K562 (cell line): Measurements from ENCODE around the gene IGLON5. TPM values are rescaled to one million over a fixed set of nuclear protein-coding genes. Genes with fewer than 3 reads are reported as not detected.
A peak's percentile ranks its signal among the peaks of the same experiment; 100 is the strongest.

Experiments
- DIDO1 ChIP-seq: fragments of 450-650 bp; IDR thresholded peaks from 2 replicates; pipeline ENCODE4 v1.6.1; 2016; ENCODE audit warnings: low read depth, missing biosample characterization, missing genetic modification characterization
- GTF2B ChIP-seq: IDR thresholded peaks from 2 replicates; pipeline ENCODE4 v1.6.1; 2011; ENCODE audit not compliant: insufficient read length; ENCODE audit errors: extremely low read depth
- IRF2 ChIP-seq: sonication (generic); formaldehyde crosslinking; IDR thresholded peaks from 2 replicates; pipeline ENCODE4 v1.8.1; 2022; ENCODE audit warnings: mild to moderate bottlenecking, missing genetic modification reagents
- KHSRP ChIP-seq: fragments of 450-650 bp; IDR thresholded peaks from 2 replicates; pipeline ENCODE4 v1.6.1; 2017
- MAFK ChIP-seq: IDR thresholded peaks from 2 replicates; pipeline ENCODE4 v1.6.1; 2011; ENCODE audit warnings: low read length, improper control_type of control experiment
- MYBL2 ChIP-seq, 2 experiments: fragments of 450-650 bp in 1 of 2; sonication (generic) in 1 of 2; formaldehyde crosslinking in 1 of 2; IDR thresholded peaks; 2 replicates each; pipeline versions ENCODE4 v1.6.1 to v1.8.1; 2017 to 2022; ENCODE audit warnings: borderline replicate concordance in 1 of 2, inconsistent platforms in 1 of 2, low read depth in 1 of 2, mild to moderate bottlenecking in 1 of 2, missing genetic modification reagents in 1 of 2, moderate library complexity in 1 of 2
- MYNN ChIP-seq, 2 experiments: sonication (generic); formaldehyde crosslinking in 1 of 2; IDR thresholded peaks; 2 replicates each; pipeline versions ENCODE4 v1.5.0 to v1.6.1; 2016 to 2020; ENCODE audit warnings: antibody characterized with exemption in 1 of 2, missing genetic modification reagents in 1 of 2
- NCOR1 ChIP-seq: fragments of 450-650 bp; IDR thresholded peaks from 2 replicates; pipeline ENCODE4 v1.6.1; 2016; ENCODE audit warnings: mild to moderate bottlenecking, moderate library complexity
- NFATC3 ChIP-seq: fragments of 450-650 bp; IDR thresholded peaks from 2 replicates; pipeline ENCODE4 v1.6.1; 2017; ENCODE audit warnings: mild to moderate bottlenecking
- POLR3G ChIP-seq: IDR thresholded peaks from 2 replicates; pipeline ENCODE4 v1.6.1; 2011; ENCODE audit not compliant: insufficient read length, insufficient replicate concordance; ENCODE audit errors: extremely low read depth
- RFX1 ChIP-seq: fragments of 450-650 bp; IDR thresholded peaks from 2 replicates; pipeline ENCODE4 v1.6.1; 2016; ENCODE audit warnings: mild to moderate bottlenecking, moderate library complexity
- SAFB ChIP-seq: fragments of 200-400 bp; formaldehyde crosslinking; IDR thresholded peaks from 2 replicates; pipeline ENCODE4 v1.6.1; 2017; ENCODE audit warnings: low read depth, low read length, borderline replicate concordance
- SMARCA4 ChIP-seq: fragments of 450-650 bp; IDR thresholded peaks from 2 replicates; pipeline ENCODE4 v1.6.1; 2016
- SMARCC2 ChIP-seq: fragments of 450-650 bp; IDR thresholded peaks from 2 replicates; pipeline ENCODE4 v1.6.1; 2017; ENCODE audit warnings: antibody characterized with exemption, moderate library complexity, mild to moderate bottlenecking, low read depth
- SP1 ChIP-seq: sonication (generic); formaldehyde crosslinking; IDR thresholded peaks from 2 replicates; pipeline ENCODE4 v1.8.1; 2022; ENCODE audit warnings: mild to moderate bottlenecking, missing genetic modification reagents
- ZNF124 ChIP-seq: sonication (generic); formaldehyde crosslinking; IDR thresholded peaks from 2 replicates; pipeline ENCODE4 v1.8.1; 2022; ENCODE audit warnings: missing genetic modification reagents
- ZNF140 ChIP-seq: fragments of 250-450 bp; sonication (Bioruptor Pico); IDR thresholded peaks from 2 replicates; pipeline ENCODE4 v1.8.0; 2021; ENCODE audit warnings: moderate library complexity, mild to moderate bottlenecking, inconsistent platforms
- ZNF318 ChIP-seq, 2 experiments: fragments of 450-650 bp; IDR thresholded peaks; 2 replicates each; pipeline ENCODE4 v1.6.1; 2016; ENCODE audit warnings: mild to moderate bottlenecking in 2 of 2, borderline replicate concordance in 1 of 2, low read depth in 1 of 2, moderate library complexity in 1 of 2
- ZNF589 ChIP-seq: fragments of 200-800 bp; sonication (Bioruptor generic); IDR thresholded peaks from 2 replicates; pipeline ENCODE4 v1.6.1; 2016; ENCODE audit warnings: low read depth, missing genetic modification characterization, missing compliant biosample characterization
- polyA plus RNA-seq, 8 experiments: library from polyadenylated mRNA; depleted of rRNA in 4 of 8; stranded (reverse) in 5 of 8; unstranded in 3 of 8; fragments of >200 nt; fragmentation: Nextera tagmentation in 2 of 8; fragmentation: Illumina TruSeq in 1 of 8; extraction: Ambion mirVana in 2 of 8; extraction: Trizol in 1 of 8; gene quantifications; 2 replicates each; pipeline versions ENCODE4 v1.2.1 to v1.2.3, GENCODE V29; 2011 to 2014; ENCODE audit warnings: inconsistent platforms in 1 of 8, missing spikeins in 1 of 8
- total RNA-seq, 7 experiments: library from RNA; depleted of rRNA in 6 of 7; stranded (reverse); fragments of >200 nt in 6 of 7; fragmentation: Illumina TruSeq in 2 of 7; extraction: Trizol in 2 of 7; gene quantifications; 2 replicates each; pipeline versions ENCODE4 v1.2.1 to v1.2.3, GENCODE V29; 2011 to 2021; ENCODE audit warnings: low replicate concordance in 1 of 7

IGLON5 gene
- total and polyA plus RNA-seq, 9 of the 15 experiments (the other 6 are each of a cell fraction or from before 2014, with no cell fraction given): 0.03 to 0.22 (median 0.14) TPM; not detected in 2

GRCh38 chr19:51366389-51367254 lies 55.2 kb downstream of the IGLON5 start (continued):
- TF ChIP-seq MYNN (IDR thresholded peaks at IDR 0.05): 0 out of 2 replicates have a peak, but pooled peaks have one; percentile 30
- TF ChIP-seq MYNN (CRISPR knock-in tag; IDR thresholded peaks at IDR 0.05): no peak
- no peak; the same call in 1 of the 2 replicates for TF ChIP-seq SP1
- TF ChIP-seq RFX1: no peak
- TF ChIP-seq KHSRP: peak; percentile 21; the same call in 1 of the 2 replicates
- no peak for TF ChIP-seq IRF2 (CRISPR knock-in tag)
- TF ChIP-seq MYBL2 (IDR thresholded peaks at IDR 0.05; ENCODE audit: low read depth): no peak
- no peak for TF ChIP-seq MYBL2 (CRISPR knock-in tag; IDR thresholded peaks at IDR 0.05; ENCODE audit: borderline replicate concordance)
- TF ChIP-seq GTF2B: peak; percentile 87
- no peak for TF ChIP-seq ZNF589
- TF ChIP-seq SAFB: peak; percentile 68; the same call in 1 of the 2 replicates
- TF ChIP-seq MAFK: no peak
- no peak; a peak in 1 of 4 replicates for TF ChIP-seq ZNF318 (IDR thresholded peaks at IDR 0.05; ENCODE audit: borderline replicate concordance in 1 of 2, low read depth in 1 of 2)
- TF ChIP-seq ZNF124 (CRISPR knock-in tag): no peak
- peak; percentile 39; the same call in 1 of the 2 replicates for TF ChIP-seq SMARCA4
- TF ChIP-seq DIDO1 (tag): no peak
- TF ChIP-seq POLR3G: no peak
- no peak for TF ChIP-seq NFATC3
- TF ChIP-seq ZNF140 (CRISPR knock-in tag): no peak
- TF ChIP-seq NCOR1: peak; percentile 51
- TF ChIP-seq SMARCC2: no peak
